T-helper 1 cell treated with Interleukin-12 subunit alpha and Interleukin-12 subunit beta and Interleukin-4 antibody, amounts not matched to agents 30 ng/mL and 1 ng/mL, for 36 hours (primary cell): Measurements from ENCODE around the gene TMED10. TPM values are rescaled to one million over a fixed set of nuclear protein-coding genes. Genes with fewer than 3 reads are reported as not detected.

ENCODE experiments used
- intact Hi-C: fragments of 100-400 bp; cut with micrococcal nuclease; formaldehyde crosslinking; loops from one replicate; pipeline ENCODE4 v1.15.1; 2024
- total RNA-seq: library from RNA; stranded (reverse); gene quantifications from 2 replicates; pipeline ENCODE4 v1.2.3, GENCODE V29; 2022

Gene TMED10
- total RNA-seq: 238 and 244 TPM in 2 replicates

GRCh38 chr14:75176142-75176820 lies at the start of gene TMED10:
Gene TMED10 (minus strand): TSS chr14:75176612. CDS start chr14:75176579, 33 bp downstream.
- intact Hi-C loops: loop anchor here (1.0 to 10.0 kb wide), 19 partner anchors 19 to 979 kb away; partner anchors contain the start of genes DLST, EIF2B2, FOS and GPATCH2L

DNA sequence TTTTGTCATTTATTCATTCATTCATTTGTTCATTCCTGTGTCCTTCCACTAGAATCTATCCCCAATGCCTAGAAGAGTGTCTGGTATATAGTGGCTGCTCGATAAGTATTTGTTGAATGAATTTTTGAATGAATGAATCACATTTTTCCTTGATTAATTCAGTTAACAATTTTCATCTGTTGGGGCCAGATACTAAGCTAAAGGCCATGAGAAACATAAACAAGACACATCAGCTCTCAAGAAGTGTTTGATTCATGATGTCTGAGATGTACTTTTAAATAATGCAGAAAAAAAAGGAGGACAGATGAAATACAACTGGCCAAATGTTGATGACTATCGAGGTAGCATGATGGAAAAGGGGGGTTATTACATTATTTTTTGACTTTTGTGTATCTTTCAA lies 48.1 kb upstream of the TMED10 start:
- intact Hi-C loops: no loop called here

- intact Hi-C loops: no loop called here
Measured at GRCh38 chr14:75223664-75224154, 47.3 kb upstream of the TMED10 start.

DNA sequence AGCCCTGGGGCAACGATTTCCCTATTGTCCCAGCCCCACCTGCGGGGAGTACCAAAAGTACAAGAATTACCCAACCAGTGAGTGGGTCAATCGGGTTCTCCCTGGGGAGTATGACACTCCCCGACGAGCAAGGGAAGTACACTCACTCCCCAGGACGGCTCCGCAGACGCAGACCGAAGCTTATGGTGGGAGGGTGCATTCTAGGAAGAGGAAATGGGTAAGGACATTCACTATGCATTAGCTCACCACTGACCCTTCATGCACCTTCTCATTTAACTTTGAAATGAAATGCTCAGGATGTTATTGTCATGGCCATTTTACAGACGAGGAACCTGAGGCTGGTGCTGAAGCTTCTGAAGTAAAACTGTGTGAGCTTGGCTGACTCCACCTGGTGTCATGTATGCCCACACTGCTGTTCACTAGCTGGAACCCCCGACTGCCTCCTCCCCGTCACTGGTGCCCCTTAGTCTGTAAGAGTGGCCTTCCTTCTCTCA lies 45.8 kb upstream of the TMED10 start:
- intact Hi-C loops: no loop called here

GRCh38 chr14:75221797-75222196 lies 45.4 kb upstream of the TMED10 start:
- intact Hi-C loops: no loop called here

DNA sequence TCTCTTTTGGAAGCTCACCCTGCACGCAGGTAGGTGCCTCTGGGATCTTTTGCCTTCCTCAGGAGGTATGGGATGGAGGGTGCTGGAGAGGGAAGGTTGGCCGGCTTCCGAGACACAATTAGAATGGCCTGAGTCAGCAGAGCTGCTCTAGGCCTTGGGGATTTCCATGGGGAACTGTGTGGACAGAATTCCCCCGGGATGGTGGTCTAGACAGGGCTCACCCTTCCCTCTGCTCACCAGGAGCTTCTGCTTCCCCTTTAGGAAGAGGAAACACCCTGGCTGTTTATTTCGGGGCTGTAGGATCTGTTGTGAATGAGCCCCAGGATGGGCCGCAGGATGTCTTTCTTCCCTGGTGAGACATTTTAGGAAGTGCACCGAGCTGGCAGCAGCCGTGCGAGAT lies 43.7 kb upstream of the TMED10 start:
- intact Hi-C loops: no loop called here

DNA sequence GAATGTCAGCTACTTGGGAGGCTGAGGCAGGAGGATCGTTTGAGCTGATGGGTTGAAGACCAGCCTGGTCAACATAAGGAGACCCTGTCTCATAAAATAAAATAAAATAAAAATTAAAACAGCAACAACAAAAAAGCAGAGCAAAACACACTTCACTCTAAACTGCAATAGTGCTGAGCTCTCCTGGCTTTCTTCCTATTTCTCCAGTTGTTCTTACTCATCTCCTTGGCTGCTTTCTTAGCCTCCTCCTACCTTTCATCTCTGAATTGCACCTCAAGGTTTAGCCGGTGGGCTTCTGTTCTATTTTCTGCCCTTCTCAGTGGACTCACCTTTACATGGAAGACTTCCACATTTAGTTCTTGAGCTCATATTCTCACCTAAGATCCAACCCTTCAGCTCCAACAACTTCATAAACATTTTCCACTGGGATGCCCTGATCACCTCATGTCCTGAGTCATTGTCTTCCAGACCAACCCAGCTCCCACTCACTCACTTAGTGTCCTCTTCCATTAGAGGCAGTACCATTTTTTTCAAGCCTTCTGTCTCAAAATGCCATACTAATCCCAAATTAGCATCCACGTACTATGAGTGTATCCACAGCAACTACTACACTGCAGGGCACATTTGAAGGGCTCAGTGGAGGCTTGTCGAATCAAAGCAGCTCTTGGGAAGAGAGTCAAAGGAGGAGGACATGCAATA lies 41.2 kb upstream of the TMED10 start:
- intact Hi-C loops: no loop called here

GRCh38 chr14:75216427-75217006 lies 40.1 kb upstream of the TMED10 start:
- intact Hi-C loops: no loop called here

- intact Hi-C loops: no loop called here
Measured at GRCh38 chr14:75215520-75215919, 39.1 kb upstream of the TMED10 start.

- intact Hi-C loops: no loop called here
Measured at GRCh38 chr14:75214558-75214957, 38.1 kb upstream of the TMED10 start.

DNA sequence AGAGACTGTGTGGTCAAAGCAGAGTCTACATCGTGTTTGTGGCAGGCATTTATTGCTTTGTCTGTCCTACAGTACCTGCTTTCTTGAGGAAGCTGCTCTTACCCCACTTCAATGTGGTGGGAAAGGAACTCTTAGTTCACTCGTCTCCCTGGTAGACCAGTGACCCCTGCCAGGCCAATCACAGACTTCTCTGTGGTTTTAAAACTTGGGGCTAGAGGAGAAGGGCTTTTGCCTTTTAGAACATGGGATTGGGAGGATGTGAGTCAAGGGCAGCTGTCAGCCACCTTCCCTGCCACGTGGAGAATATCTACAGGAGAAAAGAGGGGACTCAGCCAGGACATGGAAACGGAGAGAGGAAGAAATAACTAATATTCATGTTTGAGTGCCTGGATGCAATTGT lies 36.8 kb upstream of the TMED10 start:
- intact Hi-C loops: no loop called here

- intact Hi-C loops: no loop called here
Measured at GRCh38 chr14:75208843-75209242, 32.4 kb upstream of the TMED10 start.

GRCh38 chr14:75206190-75206589 lies 29.8 kb upstream of the TMED10 start:
- intact Hi-C loops: no loop called here

GRCh38 chr14:75205591-75205990 lies 29.2 kb upstream of the TMED10 start:
- intact Hi-C loops: loop anchor here (2.0 kb wide), 1 partner anchor 41 kb away; no protein-coding TSS in a partner anchor

- intact Hi-C loops: loop anchor here (2.0 kb wide), 1 partner anchor 43 kb away; no protein-coding TSS in a partner anchor
Measured at GRCh38 chr14:75204116-75204515, 27.7 kb upstream of the TMED10 start.

- intact Hi-C loops: no loop called here
Measured at GRCh38 chr14:75202657-75203056, 26.2 kb upstream of the TMED10 start.

DNA sequence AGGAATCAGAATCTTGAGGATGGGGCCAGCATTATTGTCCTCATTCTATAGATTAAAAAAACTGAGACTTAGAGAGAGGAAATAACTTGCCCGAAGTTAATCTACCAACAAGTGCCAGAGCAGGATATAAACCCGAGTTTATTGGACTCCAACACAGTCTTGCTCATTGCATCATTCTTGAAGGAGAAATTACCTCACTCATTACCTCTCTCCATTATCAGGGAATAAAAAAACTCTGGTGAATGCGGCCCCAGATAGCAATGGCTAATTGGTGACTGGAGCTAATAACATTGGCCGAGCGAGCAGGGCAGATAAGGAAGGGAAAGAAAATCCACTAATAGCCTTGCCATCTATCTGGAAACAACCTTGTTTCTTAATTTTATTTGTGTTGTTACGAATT lies 24.7 kb upstream of the TMED10 start:
- intact Hi-C loops: no loop called here

DNA sequence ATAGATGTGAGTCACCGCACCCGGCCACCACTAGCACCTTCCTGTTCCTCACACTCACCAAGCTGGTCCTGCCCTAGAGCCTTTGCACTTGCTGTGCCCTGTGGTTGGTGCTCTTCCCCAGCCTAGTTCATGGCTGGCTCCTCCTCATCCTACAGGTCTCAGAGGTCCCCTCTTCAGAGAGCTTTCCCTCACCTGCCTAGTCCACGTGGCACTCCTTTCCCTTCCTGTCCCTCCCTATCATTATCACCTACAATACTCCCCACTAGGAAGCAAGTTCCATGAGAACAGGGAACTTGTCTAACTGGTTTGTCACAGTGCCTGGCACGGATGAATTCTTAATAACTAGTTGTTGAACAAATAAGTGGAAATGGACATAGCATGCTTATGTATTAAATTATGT lies 24.0 kb upstream of the TMED10 start:
- intact Hi-C loops: no loop called here

DNA sequence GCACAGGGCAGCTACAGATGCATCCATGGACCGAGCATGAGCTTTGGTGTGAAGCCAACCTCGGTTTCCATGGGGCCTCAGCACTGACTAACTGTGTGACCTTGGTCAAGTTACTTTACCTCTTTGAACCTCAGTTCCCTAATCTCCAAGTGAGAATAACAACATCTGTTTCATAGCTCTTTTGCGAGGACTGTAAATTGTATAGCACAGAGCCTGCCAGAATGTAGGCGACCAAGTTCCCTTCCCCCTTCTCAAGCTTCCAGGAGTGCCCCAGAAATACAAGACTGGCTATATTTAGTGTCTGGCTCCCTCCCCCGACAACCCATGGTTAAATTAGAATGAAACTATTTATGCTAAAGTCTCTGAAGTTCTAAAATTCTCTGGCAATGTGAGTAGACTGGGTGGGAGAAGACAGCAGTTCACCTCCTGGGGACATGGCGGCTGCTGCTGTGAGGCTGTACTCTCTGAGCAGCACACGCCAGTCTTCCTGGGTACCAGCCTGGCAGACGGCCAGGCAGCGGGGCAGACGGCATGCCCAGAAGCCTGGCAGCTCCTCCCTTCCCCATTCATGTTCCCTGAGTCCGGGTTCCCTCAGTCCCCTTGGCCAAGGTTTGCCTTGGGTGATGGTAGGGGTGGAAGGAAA lies 22.0 kb upstream of the TMED10 start:
- intact Hi-C loops: no loop called here

DNA sequence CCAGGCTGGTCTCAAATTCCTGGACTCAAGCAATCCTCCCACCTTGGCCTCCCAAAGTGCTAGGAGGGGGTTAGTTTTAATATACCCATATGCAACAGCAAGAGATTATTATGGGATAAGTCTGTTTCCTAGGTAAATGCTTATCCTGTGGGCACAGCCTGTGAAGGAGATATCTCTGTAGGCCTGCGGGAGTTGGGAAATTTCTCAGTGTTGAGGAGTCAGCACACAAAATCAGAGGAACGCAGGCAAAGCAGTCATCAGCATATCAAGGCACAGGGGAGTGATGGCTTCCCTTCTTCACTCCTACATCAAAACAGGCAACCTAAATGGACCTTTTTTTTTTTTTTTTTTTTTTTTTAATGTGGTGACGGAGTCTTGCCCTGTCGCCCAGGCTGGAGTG lies 20.9 kb upstream of the TMED10 start:
- intact Hi-C loops: no loop called here

DNA sequence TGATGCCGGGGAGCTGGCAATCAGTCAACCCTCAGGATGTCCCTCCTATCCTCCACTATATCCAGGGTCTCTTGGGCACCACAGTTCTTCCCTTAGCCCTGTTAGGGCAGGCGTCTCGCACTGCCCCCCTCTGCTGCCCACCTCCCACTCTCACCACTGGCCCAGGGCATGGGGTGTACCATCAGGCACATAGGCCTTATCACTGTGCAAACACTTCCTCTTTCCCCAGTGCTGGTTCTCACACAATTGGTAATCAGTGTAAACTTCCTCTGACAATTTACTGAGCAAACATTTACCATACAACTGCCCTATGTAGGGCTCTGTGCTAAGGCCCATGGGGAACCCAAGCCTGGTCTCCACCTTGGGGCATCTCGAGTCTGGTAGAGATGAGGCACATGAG lies 20.1 kb upstream of the TMED10 start:
- intact Hi-C loops: no loop called here

DNA sequence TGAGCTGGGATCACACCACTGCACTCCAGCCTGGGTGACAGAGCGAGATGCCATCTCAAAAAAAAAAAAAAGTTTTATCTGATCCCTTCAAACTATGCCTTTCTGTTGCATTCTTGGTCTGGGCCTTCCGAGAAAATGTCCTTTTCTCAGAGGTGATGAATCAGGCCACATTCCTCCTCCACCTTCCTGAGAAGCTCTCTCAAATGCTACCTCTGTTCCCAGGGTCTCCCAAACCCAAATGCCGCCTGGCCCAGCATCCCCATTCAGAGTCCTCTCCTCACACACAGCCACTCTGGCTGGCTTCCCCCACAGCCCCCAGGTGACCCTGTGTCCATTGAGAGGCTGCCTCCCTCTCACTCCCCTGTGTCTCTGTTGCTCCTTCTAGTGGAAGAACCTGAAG lies 19.7 kb upstream of the TMED10 start:
- intact Hi-C loops: no loop called here
